ENCODE results near the gene KLHDC9. TPM values are rescaled to one million over a fixed set of nuclear protein-coding genes. Genes with fewer than 3 reads are reported as not detected.
A peak's percentile ranks its signal among the peaks of the same experiment; 100 is the strongest.

Gene KLHDC9
- total and polyA plus RNA-seq, 2 of the 8 experiments (the other 6 are each of a cell fraction or from before 2014, with no cell fraction given), result 6.5 to 15.6 TPM

- peak; percentile 20 for TF ChIP-seq CHD7 (IDR thresholded peaks at IDR 0.05; ENCODE audit: insufficient replicate concordance, low read length)
- TF ChIP-seq SP1 (IDR thresholded peaks at IDR 0.05; ENCODE audit: low read depth, low read length), result 0 out of 2 replicates have a peak, but pooled peaks have one; percentile 60
- TF ChIP-seq KDM1A (IDR thresholded peaks at IDR 0.05; ENCODE audit: borderline replicate concordance, low read length), result no peak
- no peak for TF ChIP-seq CHD1 (IDR thresholded peaks at IDR 0.05; ENCODE audit: low read depth, low read length)
- no peak for TF ChIP-seq ATF3 (IDR thresholded peaks at IDR 0.05; ENCODE audit: insufficient read depth, low read depth, low read length)
- no peak for TF ChIP-seq SAP30 (IDR thresholded peaks at IDR 0.05; ENCODE audit: insufficient read depth, insufficient replicate concordance, low read length)
- TF ChIP-seq CREB1 (IDR thresholded peaks at IDR 0.05), result 0 out of 2 replicates have a peak, but pooled peaks have one; percentile 33
- TF ChIP-seq NRF1 (IDR thresholded peaks at IDR 0.05; ENCODE audit: low read depth, low read length), result no peak
- TF ChIP-seq EZH2 (IDR thresholded peaks at IDR 0.05; ENCODE audit: low read depth, low read length, severe bottlenecking), result no peak
Observed at GRCh38 chr1:161132410-161133219, 34.5 kb downstream of the KLHDC9 start, which contains the start of gene DEDD (continued).
